Panc1 (cell line): ENCODE measurements around the gene HIPK2.

Experiments used
- POLR2AphosphoS5 ChIP-seq: IDR thresholded peaks from 2 replicates; pipeline ENCODE4 v1.6.1; 2012; ENCODE audit warnings: mild to moderate bottlenecking, low read depth, low read length, moderate library complexity
- SIN3A ChIP-seq: IDR thresholded peaks from 2 replicates; pipeline ENCODE4 v1.6.1; 2012; ENCODE audit warnings: low read depth, mild to moderate bottlenecking, low read length, moderate library complexity, borderline replicate concordance; ENCODE audit not compliant: insufficient read depth
- TF ChIP-seq, protein P1 (sequence below): fragments of 450-650 bp; IDR thresholded peaks from 2 replicates; pipeline ENCODE4 v1.5.1; 2017; ENCODE audit warnings: mild to moderate bottlenecking
- TF ChIP-seq, protein P2 (sequence below), 2 experiments: IDR thresholded peaks; 2 replicates each; pipeline ENCODE4 v1.6.1; 2011 to 2012; ENCODE audit warnings: low read depth in 2 of 2, control low read depth in 1 of 2, low read length in 1 of 2, mild to moderate bottlenecking in 1 of 2, moderate library complexity in 1 of 2; ENCODE audit not compliant: insufficient read depth in 1 of 2

DNA sequence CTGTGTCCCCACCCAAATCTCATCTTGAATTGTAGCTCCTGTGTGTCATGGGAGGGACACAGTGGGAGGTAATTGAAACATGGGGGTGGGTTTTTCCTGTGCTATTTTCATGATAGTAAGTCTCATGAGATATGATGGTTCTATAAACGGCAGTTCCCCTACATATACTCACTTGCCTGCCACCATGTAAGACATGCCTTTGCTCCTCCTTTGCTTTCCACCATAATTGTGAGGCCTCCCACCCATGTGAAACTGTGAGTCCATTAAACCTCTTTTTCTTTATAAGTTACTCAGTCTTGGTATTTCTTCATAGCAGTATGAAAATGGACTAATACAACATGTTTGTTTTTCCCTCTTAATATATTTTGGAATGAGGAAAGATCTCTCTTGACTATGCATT lies 26.8 kb upstream of the HIPK2 start:
- TF ChIP-seq, protein P1, sequence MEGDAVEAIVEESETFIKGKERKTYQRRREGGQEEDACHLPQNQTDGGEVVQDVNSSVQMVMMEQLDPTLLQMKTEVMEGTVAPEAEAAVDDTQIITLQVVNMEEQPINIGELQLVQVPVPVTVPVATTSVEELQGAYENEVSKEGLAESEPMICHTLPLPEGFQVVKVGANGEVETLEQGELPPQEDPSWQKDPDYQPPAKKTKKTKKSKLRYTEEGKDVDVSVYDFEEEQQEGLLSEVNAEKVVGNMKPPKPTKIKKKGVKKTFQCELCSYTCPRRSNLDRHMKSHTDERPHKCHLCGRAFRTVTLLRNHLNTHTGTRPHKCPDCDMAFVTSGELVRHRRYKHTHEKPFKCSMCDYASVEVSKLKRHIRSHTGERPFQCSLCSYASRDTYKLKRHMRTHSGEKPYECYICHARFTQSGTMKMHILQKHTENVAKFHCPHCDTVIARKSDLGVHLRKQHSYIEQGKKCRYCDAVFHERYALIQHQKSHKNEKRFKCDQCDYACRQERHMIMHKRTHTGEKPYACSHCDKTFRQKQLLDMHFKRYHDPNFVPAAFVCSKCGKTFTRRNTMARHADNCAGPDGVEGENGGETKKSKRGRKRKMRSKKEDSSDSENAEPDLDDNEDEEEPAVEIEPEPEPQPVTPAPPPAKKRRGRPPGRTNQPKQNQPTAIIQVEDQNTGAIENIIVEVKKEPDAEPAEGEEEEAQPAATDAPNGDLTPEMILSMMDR, result no peak
- TF ChIP-seq POLR2AphosphoS5 (no peak), SIN3A (no peak)
- TF ChIP-seq, protein P2, sequence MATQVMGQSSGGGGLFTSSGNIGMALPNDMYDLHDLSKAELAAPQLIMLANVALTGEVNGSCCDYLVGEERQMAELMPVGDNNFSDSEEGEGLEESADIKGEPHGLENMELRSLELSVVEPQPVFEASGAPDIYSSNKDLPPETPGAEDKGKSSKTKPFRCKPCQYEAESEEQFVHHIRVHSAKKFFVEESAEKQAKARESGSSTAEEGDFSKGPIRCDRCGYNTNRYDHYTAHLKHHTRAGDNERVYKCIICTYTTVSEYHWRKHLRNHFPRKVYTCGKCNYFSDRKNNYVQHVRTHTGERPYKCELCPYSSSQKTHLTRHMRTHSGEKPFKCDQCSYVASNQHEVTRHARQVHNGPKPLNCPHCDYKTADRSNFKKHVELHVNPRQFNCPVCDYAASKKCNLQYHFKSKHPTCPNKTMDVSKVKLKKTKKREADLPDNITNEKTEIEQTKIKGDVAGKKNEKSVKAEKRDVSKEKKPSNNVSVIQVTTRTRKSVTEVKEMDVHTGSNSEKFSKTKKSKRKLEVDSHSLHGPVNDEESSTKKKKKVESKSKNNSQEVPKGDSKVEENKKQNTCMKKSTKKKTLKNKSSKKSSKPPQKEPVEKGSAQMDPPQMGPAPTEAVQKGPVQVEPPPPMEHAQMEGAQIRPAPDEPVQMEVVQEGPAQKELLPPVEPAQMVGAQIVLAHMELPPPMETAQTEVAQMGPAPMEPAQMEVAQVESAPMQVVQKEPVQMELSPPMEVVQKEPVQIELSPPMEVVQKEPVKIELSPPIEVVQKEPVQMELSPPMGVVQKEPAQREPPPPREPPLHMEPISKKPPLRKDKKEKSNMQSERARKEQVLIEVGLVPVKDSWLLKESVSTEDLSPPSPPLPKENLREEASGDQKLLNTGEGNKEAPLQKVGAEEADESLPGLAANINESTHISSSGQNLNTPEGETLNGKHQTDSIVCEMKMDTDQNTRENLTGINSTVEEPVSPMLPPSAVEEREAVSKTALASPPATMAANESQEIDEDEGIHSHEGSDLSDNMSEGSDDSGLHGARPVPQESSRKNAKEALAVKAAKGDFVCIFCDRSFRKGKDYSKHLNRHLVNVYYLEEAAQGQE (IDR thresholded peaks at IDR 0.05; ENCODE audit: insufficient read depth in 1 of 2, low read depth in 2 of 2, low read length in 1 of 2), result no peak
